HepG2 (cell line): ENCODE data around the gene MLC1. TPM values are rescaled to one million over a fixed set of nuclear protein-coding genes. Genes with fewer than 3 reads are reported as not detected.

Experiments
- ATAC-seq: fragments of 200-7000 bp; cut with Tn5 transposase; 3 replicates; pipeline ENCODE4 v1.9.1; 2020; ENCODE audit warnings: mild to moderate bottlenecking, moderate library complexity
- BruUV-seq: library from RNA; stranded (reverse); fragments of 400-500 nt; replicated peaks from 2 replicates; lab custom pipeline; 2021; lab: Mats Ljungman, UMichigan
- CTCF ChIA-PET: fragments of 300-600 bp; formaldehyde crosslinking; extraction: SDS; loops from one replicate; lab custom pipeline; 2021; ENCODE audit warnings: low total read pairs, inconsistent platforms, low intra/inter-chr PET ratio; lab: Yijun Ruan, JAX
- POLR2A ChIA-PET: fragments of 350-600 bp; sonication (Branson Sonifier 250); formaldehyde crosslinking; loops from one replicate; lab custom pipeline; 2020; ENCODE audit warnings: antibody characterized with exemption, inconsistent platforms; lab: Yijun Ruan, JAX
- DNase-seq: peaks from one replicate; pipeline ENCODE4 v3.0.0-alpha.2; 2015; ENCODE audit warnings: low spot score
- FAIRE-seq: peaks from 3 replicates; lab custom pipeline; 2011; peaks lifted over from hg19 to GRCh38; lab: Jason Lieb, UNC
- H2AFZ ChIP-seq: one replicate; pipeline ENCODE4 v1.6.1; 2011; ENCODE audit warnings: low read length, inconsistent platforms
- H3K27ac ChIP-seq: fragments of 300-600 bp; 3 replicates; pipeline ENCODE4 v1.8.0; 2011; ENCODE audit warnings: mixed run types, mild to moderate bottlenecking, mixed read lengths, low read length, inconsistent platforms; ENCODE audit not compliant: insufficient read depth; ENCODE audit errors: extremely low read length
- H3K27me3 ChIP-seq, 2 experiments: fragments of 200-600 bp in 1 of 2; 2 replicates in 1 of 2; 3 replicates in 1 of 2; pipeline versions ENCODE4 v1.6.0 to v1.8.0; 2011; ENCODE audit warnings: low read length in 2 of 2, mild to moderate bottlenecking in 2 of 2, moderate library complexity in 2 of 2, inconsistent platforms in 1 of 2; ENCODE audit not compliant: insufficient read depth in 2 of 2, control insufficient read depth in 1 of 2
- H3K36me3 ChIP-seq, 2 experiments: fragments of 200-600 bp in 1 of 2; replicated peaks in 1 of 2; 2 replicates in 1 of 2; 3 replicates in 1 of 2; pipeline versions ENCODE4 v1.5.1 to v1.8.0; 2011; ENCODE audit warnings: low read length in 2 of 2, inconsistent platforms in 1 of 2; ENCODE audit not compliant: insufficient read depth in 2 of 2, control insufficient read depth in 1 of 2
- H3K4me1 ChIP-seq: 2 replicates; pipeline ENCODE4 v1.5.1; 2012; ENCODE audit warnings: low read length, inconsistent platforms; ENCODE audit not compliant: insufficient read depth
- H3K4me2 ChIP-seq: 2 replicates; pipeline ENCODE4 v1.6.0; 2011; ENCODE audit warnings: low read depth, low read length, inconsistent platforms
- H3K4me3 ChIP-seq, 3 experiments: fragments of 200-600 bp in 1 of 3; sonication (generic), shearing (Covaris generic) in 1 of 3; replicated peaks in 1 of 3; 2 replicates each; pipeline ENCODE4 v1.5.1; 2011 to 2016; ENCODE audit warnings: low read length in 3 of 3, inconsistent platforms in 2 of 3, low read depth in 2 of 3, mild to moderate bottlenecking in 2 of 3, control low read depth in 1 of 3, mixed read lengths in 1 of 3; ENCODE audit not compliant: insufficient read depth in 1 of 3
- H3K79me2 ChIP-seq: one replicate; pipeline ENCODE4 v1.6.1; 2011; ENCODE audit warnings: low read length, inconsistent platforms; ENCODE audit not compliant: insufficient read depth
- H3K9ac ChIP-seq: 2 replicates; pipeline ENCODE4 v1.6.0; 2011; ENCODE audit warnings: mild to moderate bottlenecking, low read depth, low read length, inconsistent platforms; ENCODE audit not compliant: insufficient read depth
- H3K9me3 ChIP-seq: 2 replicates; pipeline ENCODE4 v1.5.1; 2012; ENCODE audit warnings: mild to moderate bottlenecking, low read length
- H4K20me1 ChIP-seq: 2 replicates; pipeline ENCODE4 v1.6.0; 2011; ENCODE audit warnings: inconsistent platforms, mild to moderate bottlenecking, low read length, moderate library complexity; ENCODE audit not compliant: insufficient read depth
- HMGA1 ChIP-seq: sonication (generic); formaldehyde crosslinking; conservative IDR thresholded peaks from 2 replicates; pipeline ENCODE4 v1.4.0; 2020; ENCODE audit warnings: missing genetic modification reagents
- MTA1 ChIP-seq: sonication (generic); formaldehyde crosslinking; IDR thresholded peaks from 2 replicates; pipeline ENCODE4 v1.4.0; 2020; ENCODE audit warnings: missing genetic modification reagents, mild to moderate bottlenecking, borderline replicate concordance
- MTF1 ChIP-seq: sonication (generic); formaldehyde crosslinking; IDR thresholded peaks from 2 replicates; pipeline ENCODE4 v1.5.0; 2020; ENCODE audit warnings: missing genetic modification reagents
- NFIC ChIP-seq: IDR thresholded peaks from 2 replicates; pipeline ENCODE4 v1.6.1; 2012; ENCODE audit warnings: mild to moderate bottlenecking, low read length, inconsistent platforms
- NR1H2 ChIP-seq: sonication (generic); formaldehyde crosslinking; IDR thresholded peaks from 2 replicates; pipeline ENCODE4 v1.8.1; 2022; ENCODE audit warnings: low read depth, missing genetic modification reagents, borderline replicate concordance
- RAD51 ChIP-seq: fragments of 450-650 bp; IDR thresholded peaks from 2 replicates; pipeline ENCODE4 v1.6.1; 2016; ENCODE audit warnings: borderline replicate concordance
- SALL2 ChIP-seq: sonication (generic); formaldehyde crosslinking; IDR thresholded peaks from 2 replicates; pipeline ENCODE4 v1.8.1; 2023; ENCODE audit warnings: mild to moderate bottlenecking, missing genetic modification reagents, inconsistent platforms
- TBX2 ChIP-seq: sonication (generic); formaldehyde crosslinking; IDR thresholded peaks from 2 replicates; pipeline ENCODE4 v1.5.0; 2020; ENCODE audit warnings: missing genetic modification reagents, mild to moderate bottlenecking, borderline replicate concordance
- THYN1 ChIP-seq: sonication (generic); formaldehyde crosslinking; IDR thresholded peaks from 2 replicates; pipeline ENCODE4 v1.8.1; 2023; ENCODE audit warnings: low read depth, mild to moderate bottlenecking, moderate library complexity, missing genetic modification reagents, borderline replicate concordance
- ZFP62 ChIP-seq: sonication (generic); formaldehyde crosslinking; IDR thresholded peaks from 2 replicates; pipeline ENCODE4 v1.4.0; 2020; ENCODE audit warnings: missing genetic modification reagents
- ZMAT3 ChIP-seq: sonication (generic); formaldehyde crosslinking; conservative IDR thresholded peaks from 2 replicates; pipeline ENCODE4 v1.7.0; 2021; ENCODE audit warnings: missing genetic modification reagents
- WGBS: methylation state at CpG from one replicate; pipeline ENCODE4 v1.1.6; 2017; ENCODE audit warnings: low lambda C conversion rate; 5-methylcytosine and 5-hydroxymethylcytosine counted together
- in situ Hi-C: cut with HindIII; loops from 2 replicates; pipeline ENCODE4 v1.10.0; 2017; ENCODE audit warnings: low pct_unique_long_range_greater_than_20kb; ENCODE audit not compliant: extremely low pct_ligation_motif_present
- intact Hi-C: fragments of 100-400 bp; cut with micrococcal nuclease; formaldehyde crosslinking; loops from one replicate; pipeline ENCODE4 v1.10.0; 2022; ENCODE audit not compliant: unreplicated experiment
- polyA plus RNA-seq, 8 experiments: library from polyadenylated mRNA; depleted of rRNA in 3 of 8; stranded (reverse) in 7 of 8; unstranded in 1 of 8; fragments of >200 nt; fragmentation: Illumina TruSeq in 4 of 8; extraction: Trizol in 4 of 8; gene quantifications; 2 replicates each; pipeline versions ENCODE4 v1.2.1 to v1.2.3, GENCODE V29; 2011 to 2016; ENCODE audit warnings: low read depth in 4 of 8, missing spikeins in 1 of 8, mixed read lengths in 1 of 8; ENCODE audit not compliant: insufficient read depth in 1 of 8
- total RNA-seq, 5 experiments: library from RNA; depleted of rRNA; stranded (reverse); fragments of >200 nt; fragmentation: Illumina TruSeq; extraction: Trizol; gene quantifications; 2 replicates each; pipeline ENCODE4 v1.2.3, GENCODE V29; 2016; ENCODE audit warnings: low read depth in 1 of 5
- TF ChIP-seq, protein P1 (sequence below): sonication (generic); formaldehyde crosslinking; IDR thresholded peaks from 2 replicates; pipeline ENCODE4 v1.8.0; 2022; ENCODE audit warnings: missing genetic modification reagents, mild to moderate bottlenecking, moderate library complexity, borderline replicate concordance
- TF ChIP-seq, protein P2 (sequence below): sonication (generic); formaldehyde crosslinking; IDR thresholded peaks from 2 replicates; pipeline ENCODE4 v1.5.1; 2020; ENCODE audit warnings: mild to moderate bottlenecking, missing genetic modification reagents, borderline replicate concordance

MLC1 gene
- total and polyA plus RNA-seq, 2 of the 13 experiments (the other 11 are each of a cell fraction or from before 2014, with no cell fraction given): not detected

DNA sequence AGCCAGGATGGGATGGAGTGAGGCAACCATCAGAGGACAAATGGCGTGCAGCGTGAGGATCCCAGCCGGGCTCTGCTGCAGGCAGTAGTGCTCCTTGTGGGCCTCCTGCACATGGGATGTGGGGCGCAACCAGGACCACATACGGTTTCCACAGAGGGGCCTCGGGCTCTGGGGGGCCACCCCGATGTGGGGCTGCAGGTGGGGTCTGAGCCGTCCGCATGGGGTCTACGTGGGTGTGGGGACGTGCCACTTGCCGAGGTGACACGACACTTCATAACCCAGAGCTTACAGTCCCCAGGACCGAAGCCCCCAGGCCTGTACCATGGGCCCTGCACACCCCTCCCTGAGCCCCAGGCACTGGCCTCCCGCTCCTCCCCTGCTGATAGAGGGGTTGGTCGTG lies 37.9 kb downstream of the MLC1 start:
- Histone ChIP-seq H3K79me2 (no peaks in the 10 kb centered on the region), H4K20me1 (no peaks in the 10 kb centered on the region), H2AFZ (no peak overlapping the region), H3K4me2 (no peak overlapping the region), H3K9me3 (no peaks in the 10 kb centered on the region), H3K27ac (no peak overlapping the region), H3K36me3 (no peaks in the 10 kb centered on the region), H3K4me3 (no peak overlapping the region), H3K4me1 (no peaks in the 10 kb centered on the region), H3K27me3 (peaks cover 3 to 54% of the 10 kb centered on the region in 2 experiments; a peak in 4 of 5 replicates), H3K9ac (no peak overlapping the region)
- CTCF ChIA-PET: no interaction called here
- 45% methylated on average over 14 of the region's 16 CpGs for WGBS
- DNase-seq: no peak
- no TSS peak for BruUV-seq
- FAIRE-seq: no peak
- intact Hi-C loops (no loop called here), in situ Hi-C loops (no loop called here)
- no peak for ATAC-seq
- POLR2A ChIA-PET: no interaction called here
- TF ChIP-seq NFIC: no peak
- no peak for TF ChIP-seq ZFP62 (CRISPR knock-in tag)
- no peak for TF ChIP-seq HMGA1 (CRISPR knock-in tag)
- TF ChIP-seq, protein P1, sequence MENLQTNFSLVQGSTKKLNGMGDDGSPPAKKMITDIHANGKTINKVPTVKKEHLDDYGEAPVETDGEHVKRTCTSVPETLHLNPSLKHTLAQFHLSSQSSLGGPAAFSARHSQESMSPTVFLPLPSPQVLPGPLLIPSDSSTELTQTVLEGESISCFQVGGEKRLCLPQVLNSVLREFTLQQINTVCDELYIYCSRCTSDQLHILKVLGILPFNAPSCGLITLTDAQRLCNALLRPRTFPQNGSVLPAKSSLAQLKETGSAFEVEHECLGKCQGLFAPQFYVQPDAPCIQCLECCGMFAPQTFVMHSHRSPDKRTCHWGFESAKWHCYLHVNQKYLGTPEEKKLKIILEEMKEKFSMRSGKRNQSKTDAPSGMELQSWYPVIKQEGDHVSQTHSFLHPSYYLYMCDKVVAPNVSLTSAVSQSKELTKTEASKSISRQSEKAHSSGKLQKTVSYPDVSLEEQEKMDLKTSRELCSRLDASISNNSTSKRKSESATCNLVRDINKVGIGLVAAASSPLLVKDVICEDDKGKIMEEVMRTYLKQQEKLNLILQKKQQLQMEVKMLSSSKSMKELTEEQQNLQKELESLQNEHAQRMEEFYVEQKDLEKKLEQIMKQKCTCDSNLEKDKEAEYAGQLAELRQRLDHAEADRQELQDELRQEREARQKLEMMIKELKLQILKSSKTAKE (CRISPR knock-in tag): no peak
- TF ChIP-seq, protein P2, sequence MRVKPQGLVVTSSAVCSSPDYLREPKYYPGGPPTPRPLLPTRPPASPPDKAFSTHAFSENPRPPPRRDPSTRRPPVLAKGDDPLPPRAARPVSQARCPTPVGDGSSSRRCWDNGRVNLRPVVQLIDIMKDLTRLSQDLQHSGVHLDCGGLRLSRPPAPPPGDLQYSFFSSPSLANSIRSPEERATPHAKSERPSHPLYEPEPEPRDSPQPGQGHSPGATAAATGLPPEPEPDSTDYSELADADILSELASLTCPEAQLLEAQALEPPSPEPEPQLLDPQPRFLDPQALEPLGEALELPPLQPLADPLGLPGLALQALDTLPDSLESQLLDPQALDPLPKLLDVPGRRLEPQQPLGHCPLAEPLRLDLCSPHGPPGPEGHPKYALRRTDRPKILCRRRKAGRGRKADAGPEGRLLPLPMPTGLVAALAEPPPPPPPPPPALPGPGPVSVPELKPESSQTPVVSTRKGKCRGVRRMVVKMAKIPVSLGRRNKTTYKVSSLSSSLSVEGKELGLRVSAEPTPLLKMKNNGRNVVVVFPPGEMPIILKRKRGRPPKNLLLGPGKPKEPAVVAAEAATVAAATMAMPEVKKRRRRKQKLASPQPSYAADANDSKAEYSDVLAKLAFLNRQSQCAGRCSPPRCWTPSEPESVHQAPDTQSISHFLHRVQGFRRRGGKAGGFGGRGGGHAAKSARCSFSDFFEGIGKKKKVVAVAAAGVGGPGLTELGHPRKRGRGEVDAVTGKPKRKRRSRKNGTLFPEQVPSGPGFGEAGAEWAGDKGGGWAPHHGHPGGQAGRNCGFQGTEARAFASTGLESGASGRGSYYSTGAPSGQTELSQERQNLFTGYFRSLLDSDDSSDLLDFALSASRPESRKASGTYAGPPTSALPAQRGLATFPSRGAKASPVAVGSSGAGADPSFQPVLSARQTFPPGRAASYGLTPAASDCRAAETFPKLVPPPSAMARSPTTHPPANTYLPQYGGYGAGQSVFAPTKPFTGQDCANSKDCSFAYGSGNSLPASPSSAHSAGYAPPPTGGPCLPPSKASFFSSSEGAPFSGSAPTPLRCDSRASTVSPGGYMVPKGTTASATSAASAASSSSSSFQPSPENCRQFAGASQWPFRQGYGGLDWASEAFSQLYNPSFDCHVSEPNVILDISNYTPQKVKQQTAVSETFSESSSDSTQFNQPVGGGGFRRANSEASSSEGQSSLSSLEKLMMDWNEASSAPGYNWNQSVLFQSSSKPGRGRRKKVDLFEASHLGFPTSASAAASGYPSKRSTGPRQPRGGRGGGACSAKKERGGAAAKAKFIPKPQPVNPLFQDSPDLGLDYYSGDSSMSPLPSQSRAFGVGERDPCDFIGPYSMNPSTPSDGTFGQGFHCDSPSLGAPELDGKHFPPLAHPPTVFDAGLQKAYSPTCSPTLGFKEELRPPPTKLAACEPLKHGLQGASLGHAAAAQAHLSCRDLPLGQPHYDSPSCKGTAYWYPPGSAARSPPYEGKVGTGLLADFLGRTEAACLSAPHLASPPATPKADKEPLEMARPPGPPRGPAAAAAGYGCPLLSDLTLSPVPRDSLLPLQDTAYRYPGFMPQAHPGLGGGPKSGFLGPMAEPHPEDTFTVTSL (CRISPR knock-in tag): no peak
- no peak for TF ChIP-seq TBX2
- no peak for TF ChIP-seq MTF1 (CRISPR knock-in tag)
- no peak for TF ChIP-seq ZMAT3 (CRISPR knock-in tag)
- no peak for TF ChIP-seq RAD51
- TF ChIP-seq NR1H2: no peak
- TF ChIP-seq SALL2: no peak
- TF ChIP-seq MTA1 (CRISPR knock-in tag): no peak
- no peak for TF ChIP-seq THYN1
